Heart left ventricle (tissue), 16 donors: Measurements from ENCODE around the gene LRRFIP1. TPM values are rescaled to one million over a fixed set of nuclear protein-coding genes. Genes with fewer than 3 reads are reported as not detected.

Source experiments
- ATAC-seq, 4 donors: fragments of 200-7000 bp; cut with Tn5 transposase; one replicate each; pipeline ENCODE4 v1.9.1; 2020 to 2022; ENCODE audit warnings: moderate library complexity in 4 of 4, mild to moderate bottlenecking in 3 of 4, moderate number of reproducible peaks in 1 of 4
- DNase-seq, 5 donors: peaks; one replicate each; pipeline ENCODE4 v3.0.0-alpha.2; 2020
- H3K27ac ChIP-seq, 12 donors: fragments of 200-600 bp; sonication (generic) in 4 of 12; one replicate each; pipeline versions ENCODE4 v1.5.0 to v1.8.0; 2016 to 2022; ENCODE audit warnings: mild to moderate bottlenecking in 2 of 12
- H3K27me3 ChIP-seq, 9 donors: fragments of 200-600 bp; sonication (generic) in 2 of 9; one replicate each; pipeline versions ENCODE4 v1.5.1 to v1.8.0; 2016 to 2022; ENCODE audit warnings: mild to moderate bottlenecking in 3 of 9
- H3K36me3 ChIP-seq, 9 donors: fragments of 200-600 bp; sonication (generic) in 2 of 9; one replicate each; pipeline versions ENCODE4 v1.5.0 to v1.8.0; 2018 to 2022; ENCODE audit warnings: mild to moderate bottlenecking in 2 of 9
- H3K4me1 ChIP-seq, 12 donors: fragments of 200-600 bp; sonication (generic) in 4 of 12; one replicate each; pipeline versions ENCODE4 v1.5.0 to v1.8.0; 2016 to 2022; ENCODE audit warnings: mild to moderate bottlenecking in 3 of 12
- H3K4me3 ChIP-seq, 12 donors: fragments of 200-600 bp; sonication (generic) in 4 of 12; one replicate each; pipeline versions ENCODE4 v1.5.0 to v1.8.0; 2017 to 2022; ENCODE audit warnings: mild to moderate bottlenecking in 9 of 12, moderate library complexity in 4 of 12
- H3K9me3 ChIP-seq, 12 donors: fragments of 200-600 bp; sonication (generic) in 4 of 12; one replicate each; pipeline versions ENCODE4 v1.5.0 to v1.8.0; 2016 to 2022; ENCODE audit warnings: mild to moderate bottlenecking in 1 of 12
- CTCF ChIP-seq, 12 donors: fragments of 200-600 bp; sonication (generic) in 4 of 12; IDR thresholded peaks; one replicate each; pipeline versions ENCODE4 v1.5.0 to v1.8.0; 2018 to 2022; ENCODE audit warnings: antibody characterized with exemption in 12 of 12, mild to moderate bottlenecking in 5 of 12
- POLR2A ChIP-seq, 2 donors: fragments of 450-650 bp; IDR thresholded peaks; one replicate each; pipeline ENCODE4 v1.6.1; 2017; ENCODE audit warnings: antibody characterized with exemption in 2 of 2, mild to moderate bottlenecking in 2 of 2, moderate library complexity in 2 of 2
- WGBS, 4 donors: extraction: QIAGEN DNeasy Blood & Tissue Kit in 2 of 4; methylation state at CpG; one replicate each; pipeline versions ENCODE4 v1.1.5 to v1.1.7; 2013 to 2018; 5-methylcytosine and 5-hydroxymethylcytosine counted together
- intact Hi-C, 10 donors: fragments of 100-400 bp; cut with DNase I; formaldehyde crosslinking; loops; one replicate each; pipeline versions ENCODE4 v1.11.1 to v1.14.2; 2022
- polyA plus RNA-seq, 2 donors: library from polyadenylated mRNA; stranded (reverse); fragments of 200-250 nt; gene quantifications; one replicate each; pipeline ENCODE4 v1.2.3, GENCODE V29; 2013
- total RNA-seq, 9 donors: library from RNA; depleted of rRNA in 2 of 9; stranded (reverse); fragments of >200 nt in 2 of 9; fragmentation: NEBNext Ultra II Directional in 3 of 9; extraction: Animal tissue kit (Norgen Biotek cat#: 25700) in 3 of 9; gene quantifications; one replicate each; pipeline versions ENCODE4 v1.1.0 to v1.2.4, GENCODE V29; 2016 to 2023
- donor health status: ischemic (EF 13 %, LVEDD 7.1; RV severe dilation, severe dysfunction).
- donor health status: healthy with polysubstance abuse.
- donor health status: DM: no; HTN: yes; CAD: no.
- donor health status: DM: no; HTN: no; CAD: no.
- donor health status: ischemic (EF 25% LVEDD 6.9; RV normal size, moderate dysfunction).
- donor health status: ischemic (EF 25% LVEDD 5.7; RV mildly dilated, moderate dysfunction).
- donor health status: healthy.
- donor health status: DM: yes; HTN: yes; CAD: no.
- donor health status: ischemic (EF 35%, LVEDD 5.7; RV mildly dilated, moderate dysfunction).
- donor health status: nonischemic (EF 11% LVEDD 7.7; RV severe dilation, severe dysfunction).
- donor health status: DM: yes; HTN: yes; CAD: no.
- donor health status: PGD.
- donor health status: ischemic (EF 29% LVEDD 5.4; RV normal size, mild dysfunction).
- donor health status: nonischemic (EF 23%, LVEDD 6.1; RV moderate dilation, normal function).

Gene LRRFIP1
- total and polyA plus RNA-seq, 11 donors: 78.7 to 151 (median 111) TPM

- TF ChIP-seq CTCF (IDR thresholded peaks at IDR 0.05) (peak in 3 of 12 donors; percentile 17 to 27 (median 18)), POLR2A (IDR thresholded peaks at IDR 0.05) (no peak)
- Histone ChIP-seq H3K27me3 (no peaks in the 10 kb centered on the region), H3K27ac (peak overlapping the region; percentile 45 to 86 (median 80)), H3K4me1 (peaks cover 0 to 99% (median 90%) of the 10 kb centered on the region in 12 donors), H3K9me3 (no peaks in the 10 kb centered on the region), H3K36me3 (peaks cover 0 to 51% (median 13%) of the 10 kb centered on the region in 9 donors), H3K4me3 (peak overlapping the region in 1 of 12 donors; percentile 4)
- intact Hi-C loops: loop anchor here in 5 of 10 donors (2.0 to 10.0 kb wide), 4 partner anchors 36 to 224 kb away; no protein-coding TSS in a partner anchor
- WGBS, 4 donors: 17 to 22% (median 19%) methylated on average over 15 of the region's 15 CpGs
- DNase-seq (peak; percentile 71 to 86 (median 85)), ATAC-seq (peak; percentile 92 to 95 (median 93))
Observed at GRCh38 chr2:237739101-237739500, 111.7 kb downstream of the LRRFIP1 start.

- 83 to 92% (median 88%) methylated on average over 12 of the region's 12 CpGs for WGBS, 4 donors
- H3K27ac ChIP-seq: peak overlapping the region in 3 of 12 donors; percentile 10 to 45 (median 39)
- intact Hi-C loops: loop anchor here in 8 of 10 donors (2.0 to 10.0 kb wide), 5 partner anchors 50 to 227 kb away; no protein-coding TSS in a partner anchor
- no peaks in the 10 kb centered on the region for H3K27me3 ChIP-seq
- DNase-seq (no peak), ATAC-seq (no peak)
- H3K36me3 ChIP-seq: peaks cover 0 to 43% (median 8%) of the 10 kb centered on the region in 9 donors
- H3K4me3 ChIP-seq: no peak overlapping the region
- H3K4me1 ChIP-seq: peaks cover 0 to 82% (median 71%) of the 10 kb centered on the region in 12 donors
- no peaks in the 10 kb centered on the region for H3K9me3 ChIP-seq
- no peak for TF ChIP-seq CTCF (IDR thresholded peaks at IDR 0.05)
- TF ChIP-seq POLR2A (IDR thresholded peaks at IDR 0.05): no peak
Observed at GRCh38 chr2:237742191-237742590, 114.8 kb downstream of the LRRFIP1 start.

GRCh38 chr2:237742614-237743013, 115.2 kb downstream of the LRRFIP1 start:
- intact Hi-C loops: loop anchor here in 8 of 10 donors (2.0 to 10.0 kb wide), 5 partner anchors 50 to 228 kb away; no protein-coding TSS in a partner anchor
- no peaks in the 10 kb centered on the region for H3K27me3 ChIP-seq
- no peak for ATAC-seq

More at GRCh38 chr2:237742614-237743013, 115.2 kb downstream of the LRRFIP1 start:
- Histone ChIP-seq H3K36me3 (peaks cover 0 to 42% (median 12%) of the 10 kb centered on the region in 9 donors), H3K4me3 (no peak overlapping the region), H3K4me1 (peaks cover 0 to 78% (median 67%) of the 10 kb centered on the region in 12 donors), H3K27ac (peak overlapping the region in 4 of 12 donors; percentile 4 to 45 (median 24)), H3K9me3 (no peaks in the 10 kb centered on the region)
- 74 to 86% (median 83%) methylated on average over 3 of the region's 3 CpGs for WGBS, 4 donors
- no peak for DNase-seq
- no peak for TF ChIP-seq CTCF (IDR thresholded peaks at IDR 0.05)
- TF ChIP-seq POLR2A (IDR thresholded peaks at IDR 0.05): no peak
